ENCODE data around the gene DIPK2A. TPM values are rescaled to one million over a fixed set of nuclear protein-coding genes. Genes with fewer than 3 reads are reported as not detected.

Gene DIPK2A, protein sequence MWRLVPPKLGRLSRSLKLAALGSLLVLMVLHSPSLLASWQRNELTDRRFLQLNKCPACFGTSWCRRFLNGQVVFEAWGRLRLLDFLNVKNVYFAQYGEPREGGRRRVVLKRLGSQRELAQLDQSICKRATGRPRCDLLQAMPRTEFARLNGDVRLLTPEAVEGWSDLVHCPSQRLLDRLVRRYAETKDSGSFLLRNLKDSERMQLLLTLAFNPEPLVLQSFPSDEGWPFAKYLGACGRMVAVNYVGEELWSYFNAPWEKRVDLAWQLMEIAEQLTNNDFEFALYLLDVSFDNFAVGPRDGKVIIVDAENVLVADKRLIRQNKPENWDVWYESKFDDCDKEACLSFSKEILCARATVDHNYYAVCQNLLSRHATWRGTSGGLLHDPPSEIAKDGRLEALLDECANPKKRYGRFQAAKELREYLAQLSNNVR
- polyA plus RNA-seq (ENCODE audit: insufficient read length) = 20.4 TPM

DNA sequence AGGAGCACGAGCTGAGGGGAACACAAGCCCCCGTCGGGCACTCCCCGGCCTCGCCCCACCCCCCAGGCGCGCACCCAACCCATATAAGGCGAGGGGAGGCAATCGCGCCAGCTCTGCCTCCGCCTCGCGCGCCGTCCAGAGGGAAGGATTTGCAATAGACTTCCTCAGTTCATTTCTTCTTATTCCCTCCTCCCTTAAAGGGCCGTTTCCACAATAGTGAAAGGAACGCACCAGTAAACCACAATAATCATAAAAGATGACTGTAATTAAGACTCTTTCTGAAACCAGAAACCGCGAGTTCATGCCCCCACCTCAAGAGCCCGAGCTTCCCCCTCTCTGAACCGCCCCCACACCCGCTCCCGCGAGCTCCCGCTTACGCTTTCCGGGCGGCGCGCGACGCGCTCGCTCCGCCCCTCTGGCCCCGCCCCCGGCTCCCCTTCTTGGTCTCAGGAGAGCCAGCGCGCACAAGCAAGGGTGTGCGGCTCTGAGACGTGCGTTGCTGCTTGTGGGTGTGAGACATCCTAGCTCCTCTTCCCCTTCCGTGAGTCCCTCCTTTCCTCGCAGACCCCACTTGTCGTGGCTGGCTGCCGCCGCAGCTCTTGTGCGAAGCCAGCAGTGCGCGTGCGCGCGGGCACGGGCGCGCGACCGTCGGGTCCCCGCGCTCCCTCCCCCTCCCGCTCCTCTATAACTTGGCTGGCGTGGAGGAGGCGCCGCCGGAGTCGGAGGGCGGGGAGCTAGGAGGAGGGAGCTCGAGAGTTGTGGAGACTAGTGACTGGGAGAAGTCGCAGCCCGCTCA is at the start of gene DIPK2A:
DIPK2A (plus strand) TSS at position 465 of the 796 bp plus-strand sequence. CDS start 510 bp downstream, outside the sequence.
- DNase-seq (ENCODE audit: low read depth) = peak; percentile 90

DNA sequence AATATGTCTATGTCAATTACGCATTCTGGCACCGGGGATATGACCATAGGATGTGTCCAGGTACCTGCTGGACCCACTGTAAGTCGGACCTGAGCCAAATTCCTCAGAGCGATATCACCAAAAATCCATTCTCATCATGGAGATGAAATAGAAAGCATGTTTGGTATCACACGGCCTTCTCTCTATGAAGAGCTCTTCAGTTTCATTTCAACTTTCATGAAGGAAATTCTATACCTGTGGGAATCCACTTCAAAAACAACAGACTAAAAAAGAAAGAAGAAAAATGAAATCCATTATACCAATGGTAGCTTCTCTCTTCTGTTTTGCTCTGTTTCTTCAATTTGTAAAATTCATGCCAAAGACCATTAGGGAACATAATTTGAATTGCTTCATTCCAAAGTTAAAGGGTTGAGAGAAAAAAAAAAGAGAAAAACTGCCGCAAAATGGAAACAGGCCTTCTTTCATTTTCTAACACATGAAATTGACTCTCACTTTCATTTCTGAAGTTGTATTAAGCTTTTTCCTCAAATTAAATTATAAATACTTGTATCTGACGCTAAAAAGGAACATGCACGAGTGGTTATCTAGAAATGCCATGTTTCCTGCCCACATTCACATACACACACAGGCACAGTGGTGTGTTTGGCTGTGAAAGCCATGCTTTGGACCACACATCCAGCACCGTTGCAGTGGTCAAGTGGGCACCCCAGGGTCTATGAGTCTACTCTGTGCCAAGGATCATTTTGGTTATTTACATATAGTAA is 46.9 kb upstream of the DIPK2A start:
- DNase-seq (ENCODE audit: low read depth) = no peak

DNA sequence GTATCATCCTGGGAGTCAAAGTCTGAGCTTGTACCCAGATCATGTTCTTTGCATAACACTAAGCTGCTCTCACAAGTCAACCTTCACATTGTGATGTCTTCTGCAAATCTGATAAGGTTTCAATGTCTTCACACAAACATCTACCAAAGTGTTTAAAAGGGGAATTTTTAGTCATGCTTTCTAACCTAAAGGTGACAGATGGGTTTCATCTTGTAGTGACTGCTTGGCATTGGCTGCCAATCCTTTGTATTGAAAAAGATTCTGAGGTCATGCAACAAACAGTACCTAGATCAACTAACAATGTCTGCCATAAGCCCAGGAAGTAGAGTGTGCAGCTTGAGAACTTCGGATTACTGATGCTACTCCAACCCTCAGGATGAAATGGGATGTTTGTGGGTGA is 43.6 kb upstream of the DIPK2A start:
- DNase-seq (ENCODE audit: low read depth) = no peak

DNA sequence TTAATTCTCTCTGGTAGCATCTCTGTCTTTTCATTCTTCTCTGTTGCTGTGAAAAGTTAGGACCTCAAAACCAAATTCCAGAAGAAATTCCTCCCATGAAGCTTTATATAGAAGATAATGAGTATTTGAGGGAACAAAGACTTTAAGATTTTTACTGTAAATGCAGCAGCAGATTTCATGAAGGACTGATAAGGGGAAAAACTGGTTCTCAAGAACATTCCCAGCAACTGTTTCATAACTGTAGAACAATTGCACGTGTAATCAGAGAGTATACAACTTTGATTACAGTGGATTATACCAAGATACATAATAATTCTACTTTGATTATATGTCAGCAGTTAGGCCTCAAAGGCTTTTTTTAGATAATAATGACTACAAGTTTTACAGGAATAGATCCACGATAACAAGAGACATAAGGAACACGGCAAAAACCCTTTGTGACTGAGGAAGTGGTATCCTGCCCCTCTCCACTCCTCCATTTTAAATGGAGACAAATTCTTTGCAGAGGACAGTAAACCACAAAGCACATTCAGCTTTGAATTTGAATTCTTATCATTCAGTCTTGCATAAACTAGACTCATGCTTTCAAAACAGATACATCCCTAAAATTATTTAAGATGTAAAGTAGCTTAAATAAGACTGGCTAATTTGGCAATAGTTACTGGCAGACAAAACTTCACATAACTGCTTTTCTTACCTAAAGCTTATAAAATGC is 42.9 kb upstream of the DIPK2A start:
- DNase-seq (ENCODE audit: low read depth) = no peak

DNA sequence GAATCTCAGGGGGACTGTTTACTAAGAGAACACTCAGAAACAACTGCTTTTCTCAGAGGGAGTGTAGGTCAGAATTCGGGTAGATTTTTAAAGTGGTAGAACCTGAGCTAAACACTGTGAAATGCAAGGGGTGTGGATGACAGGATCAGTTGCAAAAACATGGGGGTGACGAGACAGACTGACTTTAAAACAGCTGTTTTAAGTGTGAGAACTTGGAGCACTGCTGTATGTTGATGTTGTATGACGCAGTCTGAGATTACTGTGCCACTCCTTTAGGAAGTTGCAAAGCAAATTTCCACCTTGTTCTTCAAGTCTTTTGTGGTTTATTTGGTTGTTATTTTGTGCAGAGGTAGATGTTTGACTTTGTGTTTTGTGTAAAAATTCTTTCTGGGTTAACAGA is 36.8 kb upstream of the DIPK2A start:
- DNase-seq (ENCODE audit: low read depth) = no peak

DNA sequence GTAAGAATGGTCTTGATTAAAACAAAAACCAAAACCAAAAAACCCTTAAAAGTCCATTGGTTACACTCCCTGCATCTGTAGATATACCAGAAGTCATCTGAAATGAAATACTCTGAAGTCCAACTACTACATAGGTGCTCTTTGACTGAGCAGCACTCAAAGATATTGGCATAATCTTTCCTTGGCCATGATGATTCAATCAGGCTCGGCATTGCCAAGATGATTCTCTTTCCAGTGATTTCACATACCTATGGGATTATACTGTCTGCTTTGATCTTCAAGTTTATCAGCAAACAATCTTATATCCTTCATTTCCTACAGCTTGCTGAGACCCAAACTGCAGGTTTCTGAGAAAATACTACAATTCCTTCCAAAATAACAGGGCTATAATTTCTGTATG is 35.9 kb upstream of the DIPK2A start:
- no peak for DNase-seq (ENCODE audit: low read depth)

DNA sequence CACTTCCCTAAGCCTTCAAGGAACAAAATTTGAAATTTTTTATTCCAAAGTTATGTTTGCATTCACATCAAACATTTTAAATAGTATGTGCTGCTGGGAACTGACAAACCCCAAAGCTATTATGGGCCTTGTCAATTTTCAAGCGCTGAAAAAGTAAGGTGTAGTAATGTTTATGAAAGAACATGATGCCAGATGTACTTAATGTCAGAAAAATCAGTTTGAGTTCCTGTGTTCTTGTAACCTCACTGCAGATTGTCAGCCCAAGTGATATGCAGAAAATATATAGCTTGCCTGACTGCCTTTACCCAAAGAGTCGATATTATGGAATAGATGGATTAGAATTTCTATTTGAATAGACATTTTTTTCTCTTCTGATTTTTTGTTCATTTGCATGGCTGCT is 20.8 kb upstream of the DIPK2A start:
- no peak for DNase-seq (ENCODE audit: low read depth)

DNA sequence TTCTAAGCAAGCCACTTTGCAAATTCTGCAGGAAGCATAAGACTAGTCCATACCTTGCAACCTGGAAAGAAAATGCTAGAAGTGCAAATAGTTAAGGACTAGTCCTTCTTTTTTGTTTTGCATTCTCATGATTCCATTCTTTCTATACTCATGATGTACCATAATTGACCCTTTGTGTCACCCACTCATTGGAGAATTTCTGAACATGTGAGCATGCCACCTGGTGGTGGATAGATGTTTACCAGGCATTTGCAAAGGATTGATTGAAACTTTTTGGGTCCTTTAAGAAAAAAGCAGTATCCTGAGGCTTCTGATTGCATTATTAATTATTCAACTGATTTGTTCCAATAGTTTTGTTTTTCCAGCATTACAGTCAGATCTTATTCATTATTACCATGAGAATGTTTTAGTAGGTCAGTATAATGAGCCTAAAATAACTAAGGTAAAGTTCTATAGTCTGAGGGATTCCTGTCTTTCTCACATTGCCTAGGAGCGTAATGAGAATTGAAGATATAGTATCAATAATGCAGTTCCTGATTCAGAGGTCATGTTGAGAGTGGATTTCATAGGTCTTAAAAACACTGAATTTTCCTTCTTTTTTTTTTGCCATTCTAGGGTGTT is 20.2 kb upstream of the DIPK2A start:
- DNase-seq (ENCODE audit: low read depth) = no peak

DNA sequence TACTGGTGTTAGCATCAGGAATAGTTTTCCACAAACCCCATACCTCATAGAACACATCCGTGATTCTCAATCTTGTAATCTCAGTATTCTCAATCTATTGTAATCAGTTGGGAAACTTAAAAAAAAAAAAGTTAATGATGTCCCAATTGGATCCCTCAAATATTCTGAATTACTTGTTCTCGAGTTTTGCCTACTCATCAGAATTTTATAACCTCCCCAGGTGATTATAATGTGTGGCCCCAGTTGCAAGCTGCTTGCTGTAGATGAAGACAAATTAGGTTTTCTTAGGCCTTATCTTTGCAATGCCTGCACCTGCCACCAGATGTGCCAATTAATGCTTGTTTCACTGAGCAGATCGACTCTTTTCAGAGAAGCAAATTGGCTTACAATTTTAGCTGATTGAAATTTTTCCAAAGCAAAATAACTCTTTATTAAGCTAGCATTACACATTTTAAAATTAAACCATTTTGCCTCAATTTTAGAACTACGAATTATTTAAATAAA is 19.0 kb upstream of the DIPK2A start:
- DNase-seq (ENCODE audit: low read depth) = no peak

DNA sequence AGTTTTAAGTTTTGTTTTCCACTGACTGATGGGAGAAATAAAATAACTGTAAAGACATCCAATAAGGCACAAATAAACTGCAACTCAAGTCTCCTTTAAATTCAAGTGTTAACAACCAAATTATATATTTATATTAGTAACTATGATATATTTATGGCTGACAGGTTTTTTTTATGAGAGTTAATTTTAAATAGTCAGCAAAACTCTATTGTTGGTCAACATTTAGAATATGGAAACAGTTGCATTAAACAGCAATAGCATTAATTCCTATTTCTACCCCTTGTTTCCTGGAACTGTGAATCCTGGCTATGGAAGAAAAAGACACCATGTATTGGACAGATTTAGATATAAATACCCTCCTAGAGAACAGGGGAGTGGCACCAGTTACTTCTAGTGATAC is 16.5 kb upstream of the DIPK2A start:
- DNase-seq (ENCODE audit: low read depth) = no peak

DNA sequence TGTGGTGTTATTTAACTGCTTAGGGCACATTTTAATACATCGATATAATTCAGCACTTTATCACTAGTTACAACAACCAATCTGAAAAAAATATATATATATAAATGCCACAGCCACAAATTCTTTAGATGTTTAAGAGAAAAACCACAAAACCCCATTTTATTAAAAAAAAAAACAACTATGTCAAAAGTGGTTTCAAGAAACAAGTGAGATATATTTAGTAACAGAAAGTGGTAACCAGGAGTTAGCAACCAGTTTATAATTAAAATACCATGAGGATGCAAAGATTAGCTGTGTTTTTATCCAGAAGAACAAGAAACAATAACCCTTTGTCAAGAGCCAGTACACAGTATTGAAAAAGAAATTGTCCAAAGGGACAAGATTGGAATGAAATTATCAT is 14.8 kb upstream of the DIPK2A start:
- no peak for DNase-seq (ENCODE audit: low read depth)

DNA sequence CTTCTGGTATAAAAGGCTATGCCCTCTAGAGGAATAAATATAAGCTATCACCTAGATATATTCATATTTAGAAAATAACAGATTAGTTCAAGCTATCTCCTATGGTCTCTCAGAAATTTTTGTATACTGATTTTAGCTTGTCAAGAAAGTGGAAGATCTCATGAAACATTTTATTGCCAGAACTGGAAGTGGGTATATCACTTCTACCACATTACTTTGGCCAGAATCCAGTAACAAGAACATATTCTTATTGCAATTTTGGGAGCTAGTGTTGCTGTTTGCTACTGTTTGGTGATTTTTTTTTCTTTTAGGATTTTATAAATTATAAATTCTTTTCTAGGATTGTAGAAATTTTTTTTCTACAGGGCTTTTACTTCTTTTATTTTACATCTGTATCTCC is 14.2 kb upstream of the DIPK2A start:
- no peak for DNase-seq (ENCODE audit: low read depth)

DNA sequence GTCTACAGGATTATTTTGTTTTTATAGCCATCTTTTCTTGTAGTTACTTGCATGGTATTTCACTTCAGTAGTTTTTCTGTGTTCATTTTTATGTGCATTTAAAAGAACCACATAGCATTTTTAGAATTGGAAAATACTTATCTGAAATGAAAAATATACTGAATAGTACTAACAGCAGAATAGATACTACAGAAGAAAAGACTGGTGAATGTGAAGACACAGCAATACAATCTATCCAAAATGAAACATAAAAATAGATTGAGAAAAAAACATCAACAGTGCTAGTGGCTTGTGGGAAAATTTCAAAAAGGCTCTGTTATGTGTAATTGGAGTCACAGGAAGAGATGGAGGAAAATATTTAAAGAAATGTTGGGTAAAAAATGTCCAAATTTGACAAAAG is 12.7 kb upstream of the DIPK2A start:
- DNase-seq (ENCODE audit: low read depth) = no peak

DNA sequence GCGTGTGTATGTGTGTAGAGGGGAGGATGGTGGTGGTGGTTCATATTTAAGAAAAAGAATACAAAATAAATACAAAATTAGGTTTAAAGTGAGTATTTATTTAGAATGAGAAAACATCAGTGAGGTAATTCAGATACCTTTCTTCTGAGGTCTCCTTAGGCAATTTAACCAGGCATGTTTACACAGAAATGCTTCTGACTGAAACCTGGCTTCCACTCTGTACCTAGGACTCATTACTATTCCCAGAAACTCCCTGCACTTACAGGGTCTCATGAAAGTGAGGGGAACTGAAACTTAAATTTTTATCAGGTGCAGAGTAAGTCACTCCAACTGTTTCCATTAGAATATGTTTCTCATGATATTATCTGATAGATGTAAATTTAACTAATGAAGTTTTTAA is 10.3 kb upstream of the DIPK2A start:
- no peak for DNase-seq (ENCODE audit: low read depth)

DNA sequence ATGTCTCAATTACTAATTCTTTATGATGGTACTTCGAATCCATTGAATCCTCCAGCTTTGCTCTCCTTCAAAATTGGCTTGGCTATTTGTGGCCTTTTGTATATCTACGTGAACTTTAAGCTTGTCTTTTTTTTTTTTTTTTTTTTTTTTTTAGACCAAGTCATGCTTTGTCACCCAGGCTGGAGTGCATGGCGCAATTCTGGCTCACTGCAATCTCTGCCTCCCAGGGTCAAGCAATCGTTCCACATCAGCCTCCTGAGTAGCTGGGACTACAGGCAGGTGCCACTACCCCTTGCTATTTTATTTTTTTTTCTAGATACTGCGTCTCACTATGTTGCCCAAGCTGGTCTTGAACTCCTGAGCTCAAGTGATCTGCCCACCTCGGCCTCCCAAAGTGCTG is 7.7 kb upstream of the DIPK2A start:
- no peak for DNase-seq (ENCODE audit: low read depth)

DNA sequence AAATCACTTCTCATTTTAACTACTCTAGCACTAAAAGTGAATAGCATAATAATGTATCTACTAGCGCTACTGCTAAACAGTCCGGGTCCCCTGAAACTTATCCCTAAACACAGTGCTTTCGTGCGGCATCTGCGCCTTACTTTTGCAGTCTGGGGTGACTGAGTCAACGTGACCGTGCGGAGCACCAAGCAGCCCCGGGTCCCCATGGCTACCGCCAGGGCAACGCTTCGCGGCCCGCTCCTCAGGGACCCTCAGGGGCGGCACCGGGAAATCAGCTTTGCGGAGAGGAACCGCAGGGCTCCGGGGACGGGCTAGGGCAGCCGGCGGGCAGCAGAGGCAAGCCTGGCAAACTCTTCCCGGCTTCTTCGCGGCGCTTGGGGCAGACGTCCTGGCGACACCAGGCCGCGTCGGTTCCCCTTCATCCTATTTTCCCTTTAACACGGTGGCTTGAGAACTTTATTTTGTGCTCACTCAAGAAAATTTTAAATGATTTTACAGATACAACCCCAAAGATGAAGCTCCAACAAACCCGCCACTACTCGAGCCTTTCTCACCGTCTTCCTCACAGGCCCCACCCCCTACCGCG is 757 bp upstream of the DIPK2A start:
- DNase-seq (ENCODE audit: low read depth) = no peak

DNA sequence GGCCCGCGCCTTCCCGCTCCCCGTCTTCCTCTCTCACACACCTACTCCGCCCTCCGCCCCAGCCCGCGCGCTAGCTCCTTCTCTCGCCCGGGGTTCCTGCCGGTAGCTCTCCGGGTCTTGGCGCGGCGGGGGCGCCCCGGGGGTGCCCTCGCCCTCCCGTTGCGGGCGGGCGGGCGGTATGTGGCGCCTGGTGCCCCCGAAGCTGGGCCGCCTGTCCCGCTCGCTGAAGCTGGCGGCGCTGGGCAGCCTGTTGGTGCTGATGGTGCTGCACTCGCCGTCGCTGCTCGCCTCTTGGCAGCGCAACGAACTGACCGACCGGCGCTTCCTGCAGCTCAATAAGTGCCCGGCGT is 507 bp downstream of the DIPK2A start:
- DNase-seq (ENCODE audit: low read depth) = no peak

DNA sequence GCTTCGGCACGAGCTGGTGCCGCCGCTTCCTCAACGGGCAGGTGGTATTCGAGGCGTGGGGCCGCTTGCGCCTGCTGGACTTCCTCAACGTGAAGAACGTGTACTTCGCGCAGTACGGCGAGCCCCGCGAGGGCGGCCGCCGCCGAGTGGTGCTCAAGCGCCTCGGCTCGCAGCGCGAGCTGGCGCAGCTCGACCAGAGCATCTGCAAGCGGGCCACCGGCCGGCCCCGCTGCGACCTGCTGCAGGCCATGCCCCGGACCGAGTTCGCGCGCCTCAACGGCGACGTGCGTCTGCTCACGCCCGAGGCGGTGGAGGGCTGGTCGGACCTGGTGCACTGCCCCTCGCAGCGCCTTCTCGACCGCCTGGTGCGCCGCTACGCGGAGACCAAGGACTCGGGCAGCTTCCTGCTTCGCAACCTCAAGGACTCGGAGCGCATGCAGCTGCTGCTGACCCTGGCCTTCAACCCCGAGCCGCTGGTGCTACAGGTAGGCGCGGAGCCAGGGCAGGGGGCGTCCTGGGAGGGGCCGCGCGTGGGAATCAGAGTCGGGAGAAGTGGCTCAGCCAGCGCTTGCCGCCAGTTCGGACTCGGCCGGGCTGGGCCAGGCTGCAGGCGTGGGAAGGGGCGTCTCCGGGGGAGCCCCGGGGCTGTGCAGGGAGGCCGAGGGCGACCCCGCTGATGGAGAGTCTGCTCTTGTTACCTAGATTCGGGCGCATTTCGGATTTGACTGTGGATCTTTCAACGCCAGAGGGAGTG is 1.1 kb downstream of the DIPK2A start:
- peak; percentile 77 for DNase-seq (ENCODE audit: low read depth)

DNA sequence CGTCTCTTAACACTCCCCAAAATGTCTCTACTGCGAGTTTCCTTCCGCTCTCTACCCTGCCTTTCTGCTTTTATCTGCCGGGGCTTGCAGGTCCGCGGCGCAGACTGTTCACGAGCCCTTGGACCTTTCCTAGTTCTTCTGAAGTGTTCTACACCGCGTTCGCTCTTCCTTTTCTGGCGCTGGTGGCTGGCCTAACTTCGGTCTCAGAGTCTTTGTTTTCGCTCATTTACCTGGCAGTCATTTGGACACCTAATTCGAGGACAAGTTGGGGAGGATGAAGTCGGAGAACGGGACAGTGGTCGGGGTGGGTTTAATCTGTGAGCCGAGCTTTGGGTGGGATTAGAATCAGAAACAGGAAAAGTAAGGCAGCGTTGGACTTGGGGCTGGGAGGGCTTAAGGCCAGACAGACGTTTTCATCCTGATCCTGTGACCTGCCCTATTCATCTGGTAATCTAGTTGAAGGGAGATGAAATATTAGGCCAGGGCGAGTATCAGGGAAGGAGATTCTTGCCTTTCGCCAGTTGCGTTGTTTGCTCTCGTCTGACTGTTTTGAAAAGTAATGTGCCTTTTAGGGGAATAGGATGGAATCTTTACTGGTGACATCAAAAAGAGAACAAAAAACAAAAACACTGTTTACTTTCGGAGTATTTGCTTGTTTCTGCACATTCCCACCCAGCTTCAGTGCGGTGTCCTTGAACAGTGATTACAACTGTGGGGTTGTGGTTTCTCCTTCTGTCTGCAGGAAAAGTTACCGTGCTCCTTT is 1.8 kb downstream of the DIPK2A start:
- no peak for DNase-seq (ENCODE audit: low read depth)

Data from forelimb muscle (tissue), 1 donor.